Measurements from ENCODE around the gene LIPK.

LIPK gene

DNA sequence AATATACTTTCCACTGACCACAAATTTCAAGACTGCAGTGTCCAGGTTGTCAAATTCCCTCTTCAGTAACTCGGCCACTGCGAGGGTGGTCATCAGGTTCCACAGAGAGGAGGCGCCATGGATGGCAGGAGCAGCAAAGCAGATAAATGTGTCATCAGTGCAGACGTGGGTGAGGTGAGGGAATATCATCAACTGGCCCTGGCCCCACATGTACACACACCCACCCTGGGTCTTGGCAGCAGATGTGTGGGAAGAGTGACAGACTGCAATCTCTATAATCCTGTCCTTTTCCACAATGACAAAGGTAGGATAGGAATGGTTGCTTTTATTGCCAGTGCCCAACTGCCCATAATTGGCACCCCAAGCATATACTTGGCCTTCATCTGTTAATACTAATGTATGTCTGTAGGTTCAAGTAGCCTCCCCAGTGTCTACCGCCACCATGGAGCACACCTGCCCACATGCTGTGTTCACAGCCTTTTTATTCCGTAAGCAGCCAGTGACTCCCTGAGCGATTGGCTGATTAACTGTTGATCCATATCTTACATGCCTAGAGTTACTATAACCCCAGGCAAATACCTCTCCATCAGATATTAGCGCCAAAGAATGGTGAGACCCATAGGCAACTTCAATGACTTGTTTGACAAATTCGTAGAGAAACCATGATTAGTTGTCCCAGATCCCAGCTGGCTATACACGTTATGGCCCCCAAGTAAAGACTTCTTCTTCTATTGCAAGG is 80.2 kb downstream of the LIPK start:
- no peak for DNase-seq (ENCODE audit: low read depth)

DNA sequence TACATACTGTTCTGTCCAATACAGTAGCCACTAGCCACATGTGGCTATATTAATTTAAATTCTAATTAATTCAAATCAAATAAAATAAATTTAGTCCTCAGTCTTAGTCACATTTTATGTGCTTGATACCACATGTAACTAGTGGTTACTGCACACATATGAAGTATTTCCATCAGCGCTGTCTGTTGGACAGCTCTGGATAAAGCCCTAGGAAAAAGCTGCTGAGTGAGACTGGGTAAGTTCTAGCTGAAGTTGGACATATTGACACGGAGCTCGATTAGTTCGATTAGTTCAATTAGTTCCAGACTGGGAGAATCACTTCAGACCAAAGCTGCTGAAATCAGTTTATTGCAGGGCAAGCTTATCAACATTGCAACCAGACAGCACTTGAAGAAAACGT is 81.4 kb downstream of the LIPK start:
- no peak for DNase-seq (ENCODE audit: low read depth)

- DNase-seq (ENCODE audit: low read depth) = no peak
These were observed 82.9 kb downstream of the LIPK start for GRCh38 chr10:88788924-88789323.

GRCh38 chr10:88791924-88792323 is 85.9 kb downstream of the LIPK start:
- no peak for DNase-seq (ENCODE audit: low read depth)

GRCh38 chr10:88792661-88793060 is 86.6 kb downstream of the LIPK start:
- no peak for DNase-seq (ENCODE audit: low read depth)

DNA sequence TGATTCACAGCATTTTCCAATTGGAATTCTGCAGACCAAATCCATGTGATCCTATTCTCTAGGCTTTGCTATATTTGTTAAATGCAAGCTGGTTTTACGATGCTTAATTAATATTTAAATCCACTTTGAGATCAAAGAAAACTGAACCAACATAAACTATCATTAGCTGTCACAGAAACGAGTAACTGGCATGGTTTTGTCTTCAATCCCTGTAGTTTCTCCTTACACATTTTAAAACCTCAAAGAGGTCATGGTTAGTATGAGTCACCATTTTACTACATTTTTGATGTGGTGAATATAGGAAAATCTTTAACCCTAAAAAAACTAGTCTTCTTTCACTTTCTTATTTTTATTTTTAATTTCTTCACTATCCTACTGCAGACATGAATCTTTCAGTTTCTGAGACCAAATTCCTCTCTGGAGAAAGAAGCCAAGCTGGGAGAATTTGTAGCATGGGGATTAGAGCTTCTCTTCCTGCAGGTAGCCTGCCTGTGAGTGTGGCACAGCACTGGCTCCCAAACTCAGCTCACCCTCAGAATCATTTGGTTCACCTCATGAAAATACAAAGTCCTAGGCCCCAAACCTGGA is 87.8 kb downstream of the LIPK start:
- DNase-seq (ENCODE audit: low read depth) = no peak

GRCh38 chr10:88794731-88795130 is 88.7 kb downstream of the LIPK start:
- no peak for DNase-seq (ENCODE audit: low read depth)

- DNase-seq (ENCODE audit: low read depth) = no peak
These were observed 94.4 kb downstream of the LIPK start for GRCh38 chr10:88800152-88801125.

All from HS-5 (cell line).